ENCODE results near the gene PCYT2.

- TF ChIP-seq, protein P1, sequence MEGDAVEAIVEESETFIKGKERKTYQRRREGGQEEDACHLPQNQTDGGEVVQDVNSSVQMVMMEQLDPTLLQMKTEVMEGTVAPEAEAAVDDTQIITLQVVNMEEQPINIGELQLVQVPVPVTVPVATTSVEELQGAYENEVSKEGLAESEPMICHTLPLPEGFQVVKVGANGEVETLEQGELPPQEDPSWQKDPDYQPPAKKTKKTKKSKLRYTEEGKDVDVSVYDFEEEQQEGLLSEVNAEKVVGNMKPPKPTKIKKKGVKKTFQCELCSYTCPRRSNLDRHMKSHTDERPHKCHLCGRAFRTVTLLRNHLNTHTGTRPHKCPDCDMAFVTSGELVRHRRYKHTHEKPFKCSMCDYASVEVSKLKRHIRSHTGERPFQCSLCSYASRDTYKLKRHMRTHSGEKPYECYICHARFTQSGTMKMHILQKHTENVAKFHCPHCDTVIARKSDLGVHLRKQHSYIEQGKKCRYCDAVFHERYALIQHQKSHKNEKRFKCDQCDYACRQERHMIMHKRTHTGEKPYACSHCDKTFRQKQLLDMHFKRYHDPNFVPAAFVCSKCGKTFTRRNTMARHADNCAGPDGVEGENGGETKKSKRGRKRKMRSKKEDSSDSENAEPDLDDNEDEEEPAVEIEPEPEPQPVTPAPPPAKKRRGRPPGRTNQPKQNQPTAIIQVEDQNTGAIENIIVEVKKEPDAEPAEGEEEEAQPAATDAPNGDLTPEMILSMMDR (optimal IDR thresholded peaks at IDR 0.05 in 1 of 3, IDR thresholded peaks at IDR 0.05 in 1 of 3, conservative IDR thresholded peaks at IDR 0.05 in 1 of 3; ENCODE audit: extremely low read depth in 1 of 3, insufficient read depth in 2 of 3, low read length in 3 of 3): peak in 2 of 3 experiments; percentile 15 to 59
- no peak for TF ChIP-seq EZH2 (IDR thresholded peaks at IDR 0.05; ENCODE audit: low read length)
Observed at GRCh38 chr17:81871387-81872230, 39.6 kb downstream of the PCYT2 start.

Measured in keratinocyte (primary cell).